ENCODE results near the gene TCERG1L.

The TCERG1L gene

GRCh38 chr10:131224106-131224505 is 87.4 kb downstream of the TCERG1L start:
- no peak for DNase-seq

DNA sequence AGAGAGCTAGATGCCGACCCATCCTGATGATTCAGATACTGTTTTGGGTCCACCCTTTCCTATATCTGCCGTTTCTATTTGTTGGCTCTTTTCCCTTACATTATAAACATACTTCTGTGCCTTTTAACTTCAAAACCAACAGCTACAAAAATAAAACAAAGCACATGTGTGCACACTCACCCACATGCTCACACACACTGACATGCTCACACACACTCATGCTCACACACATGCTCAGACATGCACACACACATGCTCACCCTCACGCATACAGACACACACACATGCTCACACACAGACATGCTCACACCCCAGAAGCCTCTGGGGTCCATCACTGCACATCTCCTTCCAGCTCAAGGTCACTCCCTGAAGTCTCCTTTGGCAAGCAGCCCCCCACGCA is 88.1 kb downstream of the TCERG1L start:
- DNase-seq, result no peak

GRCh38 chr10:131222986-131223385 is 88.5 kb downstream of the TCERG1L start:
- DNase-seq, result no peak

DNA sequence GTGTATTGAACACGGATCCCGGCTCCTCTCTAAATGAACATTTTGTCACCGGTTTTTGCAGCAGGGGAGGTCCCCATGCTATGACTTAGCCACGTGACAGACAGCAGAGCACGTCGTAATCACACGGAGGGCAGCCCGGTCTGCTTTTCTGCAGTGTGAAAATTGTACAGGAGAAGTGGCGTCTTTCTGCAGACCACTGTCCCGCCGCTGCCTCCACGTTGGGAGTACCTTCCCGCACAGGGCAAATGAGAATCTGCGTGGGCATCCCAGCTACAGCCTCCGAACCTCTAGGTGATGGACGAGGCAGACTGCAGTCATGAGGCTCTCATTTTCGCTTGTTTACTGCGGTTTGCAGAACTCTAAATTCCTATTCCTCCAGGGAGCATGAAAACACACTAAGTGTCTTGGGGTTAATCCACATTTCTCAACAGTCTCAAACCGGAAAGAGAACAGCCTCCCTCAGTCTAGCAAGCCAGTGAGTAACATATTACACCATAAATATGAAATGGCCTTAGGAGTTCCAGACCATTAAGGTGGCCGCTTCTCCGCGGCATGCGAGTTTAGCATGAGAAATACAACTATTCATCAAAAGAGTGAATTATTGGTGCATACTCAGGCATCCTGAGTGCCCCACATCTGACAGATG is 89.8 kb downstream of the TCERG1L start:
- DNase-seq, result no peak

DNA sequence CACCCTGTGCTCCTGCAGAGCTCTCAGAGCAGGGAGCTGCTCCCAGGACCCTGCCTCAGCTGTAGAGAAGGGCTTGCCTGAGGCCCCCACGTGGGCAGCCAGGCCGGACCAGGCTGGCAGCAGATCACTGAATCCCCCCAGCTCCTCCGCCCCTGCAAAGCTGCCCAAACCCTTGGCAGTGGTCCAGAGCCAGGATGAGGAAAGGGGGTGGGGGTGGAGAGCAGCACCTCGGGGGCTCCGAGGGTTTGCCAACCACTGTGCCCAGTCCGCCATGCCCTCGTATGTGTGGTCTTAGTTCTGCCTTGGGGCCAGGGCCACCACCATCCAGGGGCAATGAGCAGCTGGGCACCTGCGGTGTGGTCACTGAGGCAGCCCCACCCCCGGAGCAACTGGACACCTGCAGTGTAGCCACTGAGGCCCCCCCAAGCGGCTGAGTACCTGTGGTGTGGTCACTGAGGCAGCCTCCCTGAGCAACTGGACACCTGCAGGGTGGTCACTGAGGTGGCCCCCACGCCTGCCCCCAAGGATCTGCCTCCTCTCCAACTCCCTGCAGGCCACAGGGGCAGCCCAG is 90.8 kb downstream of the TCERG1L start:
- no peak for DNase-seq

- no peak for DNase-seq
These were observed 91.5 kb downstream of the TCERG1L start for GRCh38 chr10:131219955-131220489.

DNA sequence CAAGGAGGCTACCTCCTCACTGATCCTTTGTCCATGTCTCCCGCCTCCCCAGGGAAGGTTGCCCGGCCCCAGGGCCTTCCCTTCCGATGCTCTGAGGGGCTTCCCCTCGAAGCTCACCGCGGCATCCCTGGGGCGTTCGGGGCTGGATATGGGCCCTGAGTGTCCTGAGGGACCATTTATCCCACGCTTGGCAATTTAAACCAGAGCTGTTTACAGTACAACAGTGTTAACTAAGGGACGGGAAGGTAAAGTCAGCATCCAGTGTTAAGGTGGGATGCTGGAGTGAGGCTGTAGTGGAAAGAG is 92.0 kb downstream of the TCERG1L start:
- no peak for DNase-seq

GRCh38 chr10:131218811-131219583 is 92.5 kb downstream of the TCERG1L start:
- no peak for DNase-seq

GRCh38 chr10:131216681-131217230 is 94.8 kb downstream of the TCERG1L start:
- no peak for DNase-seq

- DNase-seq, result no peak
These were observed 95.7 kb downstream of the TCERG1L start for GRCh38 chr10:131215776-131216175.

- DNase-seq, result no peak
These were observed 96.8 kb downstream of the TCERG1L start for GRCh38 chr10:131214521-131215244.

GRCh38 chr10:131213741-131214505 is 97.6 kb downstream of the TCERG1L start:
- no peak for DNase-seq

- DNase-seq, result no peak
These were observed 98.7 kb downstream of the TCERG1L start for GRCh38 chr10:131212763-131213325.

DNA sequence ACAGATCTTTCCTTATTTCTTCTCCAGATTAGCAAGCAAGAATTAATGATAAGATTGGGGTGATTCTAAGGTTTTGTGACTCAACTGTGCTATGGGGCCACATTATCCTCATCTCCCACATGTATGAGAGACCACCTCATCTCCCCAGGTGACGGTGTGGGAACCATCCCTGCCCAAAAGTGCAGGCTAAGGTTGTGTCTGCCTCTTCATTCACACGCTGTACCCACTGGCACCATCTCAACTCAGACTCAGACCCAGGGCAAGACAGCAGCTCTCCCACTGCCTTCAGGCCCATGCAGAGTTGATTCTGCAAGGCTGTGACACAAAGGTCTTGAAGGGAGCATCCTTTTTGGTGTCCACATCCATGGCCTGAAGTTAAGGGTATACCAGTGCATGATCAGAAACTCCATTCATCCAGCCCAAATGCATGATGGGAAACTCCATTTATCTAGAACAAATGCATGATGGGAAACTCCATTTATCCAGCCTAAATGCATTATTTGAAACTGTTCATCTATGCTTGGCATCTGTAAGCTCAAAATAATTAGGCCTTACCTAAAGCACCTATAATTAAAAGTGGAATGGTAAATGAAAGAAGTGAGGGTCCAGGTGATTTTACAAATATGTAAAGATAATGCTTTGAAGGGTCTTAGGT is 99.4 kb downstream of the TCERG1L start:
- no peak for DNase-seq

DNA sequence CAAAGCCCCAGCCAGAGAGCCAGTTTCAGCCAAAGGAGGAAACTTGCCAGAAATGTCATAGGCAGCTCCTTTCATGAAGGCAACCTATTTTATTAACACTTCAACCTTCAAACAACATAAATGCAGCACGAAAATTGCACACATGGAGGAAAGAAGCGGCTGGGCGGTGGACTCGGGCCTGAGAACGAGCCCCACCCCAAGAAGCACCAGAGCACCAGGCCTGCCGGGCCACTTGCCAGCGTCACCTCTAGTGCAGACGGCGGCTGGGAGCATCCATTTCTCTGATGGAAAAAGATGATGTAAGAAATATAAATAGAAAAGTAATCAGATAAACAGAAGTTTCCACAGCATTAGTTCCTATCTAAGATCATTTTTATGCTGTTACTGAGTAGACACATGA is 100.0 kb downstream of the TCERG1L start:
- no peak for DNase-seq

DNA sequence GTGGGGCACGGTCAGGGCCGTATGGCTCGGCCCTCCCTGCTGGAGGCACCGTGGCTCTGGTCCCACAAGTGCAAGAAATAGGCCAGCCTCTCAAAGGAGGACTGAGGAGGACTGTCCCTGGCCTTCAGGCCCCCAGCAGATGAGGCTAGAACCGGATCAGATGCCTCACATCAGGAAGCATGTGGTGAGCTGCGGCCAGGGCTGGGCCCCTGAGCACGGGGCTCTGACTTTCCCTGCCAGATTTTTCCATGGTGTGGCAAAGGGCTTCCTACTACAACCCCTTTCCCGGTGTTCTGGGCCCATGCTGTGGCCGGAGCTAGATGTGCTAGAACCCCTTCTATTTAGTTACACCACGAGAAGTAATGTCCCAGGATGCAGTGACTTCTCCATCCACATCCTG is 100.4 kb downstream of the TCERG1L start:
- DNase-seq, result no peak

DNA sequence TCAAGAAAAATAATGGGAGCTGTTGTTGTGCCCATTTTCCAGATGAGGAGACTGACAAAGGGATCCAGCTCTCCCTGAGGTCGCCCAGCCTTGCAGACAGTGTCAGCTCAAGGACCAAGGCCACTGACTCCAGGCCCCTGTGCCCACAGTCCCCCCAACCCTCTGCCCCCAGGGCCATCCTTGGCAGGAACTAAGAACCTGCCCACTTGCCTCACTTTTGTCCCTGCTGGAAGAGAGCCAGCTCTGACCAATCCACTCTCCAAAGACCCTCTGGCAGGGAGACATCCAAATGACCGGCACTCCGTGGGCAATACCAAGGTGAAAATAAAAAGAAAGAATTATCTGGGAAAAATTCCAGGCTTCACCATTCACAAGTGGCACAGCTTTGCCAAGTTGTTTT is 101.3 kb downstream of the TCERG1L start:
- no peak for DNase-seq

DNA sequence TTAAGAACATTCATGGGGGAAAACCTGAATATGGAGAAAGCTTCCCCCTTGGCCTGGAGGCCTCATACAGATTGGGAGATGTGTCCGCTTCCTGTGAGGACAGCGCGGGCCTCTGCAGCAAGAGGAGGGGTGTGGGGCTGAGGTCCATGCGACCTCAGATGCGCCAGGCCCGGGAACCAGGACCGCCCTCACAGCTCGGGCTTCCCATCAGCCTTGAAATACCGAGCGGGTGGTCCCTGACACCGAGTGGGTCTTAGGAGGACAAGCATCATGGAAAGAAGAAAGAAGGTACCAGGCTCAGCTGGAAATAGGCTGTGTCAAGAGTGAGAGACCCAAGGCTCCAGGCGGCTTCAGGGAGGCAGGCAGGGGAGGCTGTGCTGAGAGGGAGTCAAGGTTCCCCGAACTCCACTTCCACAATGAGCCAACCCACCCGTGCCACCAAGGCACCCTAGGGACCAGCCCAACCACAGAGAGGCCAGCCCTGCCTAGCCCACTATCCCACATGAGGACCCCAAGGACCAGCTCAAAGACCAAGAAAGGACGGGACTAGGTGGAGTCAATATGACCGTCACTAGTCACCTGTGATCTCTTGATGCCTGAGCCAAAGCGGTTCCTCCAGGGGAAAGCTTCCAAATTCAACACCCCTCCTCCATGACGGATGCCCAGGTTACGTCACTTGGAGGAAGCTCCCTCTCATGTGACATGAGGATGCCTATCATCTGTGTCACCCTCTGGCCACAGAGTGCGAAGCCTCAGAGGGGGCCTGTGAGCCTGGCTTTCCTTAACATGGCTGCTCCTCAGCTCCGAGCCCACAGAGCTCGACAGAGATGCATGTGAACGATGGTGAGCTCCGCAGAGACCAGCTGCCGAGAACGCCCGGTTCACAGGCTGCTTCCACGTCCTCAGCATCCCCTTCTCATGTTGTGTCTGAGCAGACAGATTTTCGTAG is 103.7 kb downstream of the TCERG1L start:
- DNase-seq, result no peak

DNA sequence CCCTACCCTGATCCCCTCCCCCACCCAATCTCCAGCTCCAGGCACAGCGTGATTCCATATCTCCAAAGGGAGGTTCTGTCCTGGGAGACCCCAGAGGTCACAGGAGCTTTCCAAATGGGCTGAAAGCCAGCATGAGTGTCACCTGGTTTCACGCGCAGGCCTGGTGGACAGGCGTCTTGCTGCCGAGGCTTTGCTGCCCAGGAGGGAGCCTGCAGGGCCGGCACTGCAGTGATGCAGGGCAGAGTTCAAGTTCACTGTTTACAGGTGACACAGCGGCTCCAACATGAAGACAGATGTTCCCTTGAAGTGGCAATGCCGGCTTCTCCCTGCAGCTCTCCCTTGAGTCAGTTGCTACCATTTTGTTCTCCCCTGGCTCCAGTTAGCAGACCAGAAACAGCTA is 104.3 kb downstream of the TCERG1L start:
- DNase-seq, result no peak
